Breast epithelium (tissue), 3 donors: ENCODE results near the gene NEURL1B.

Experiments used
- POLR2A ChIP-seq: fragments of 450-650 bp; IDR thresholded peaks from one replicate; pipeline ENCODE4 v1.6.1; 2016; ENCODE audit warnings: antibody characterized with exemption, mild to moderate bottlenecking, moderate library complexity
- POLR2AphosphoS5 ChIP-seq, 3 donors: sonication (generic); formaldehyde crosslinking; IDR thresholded peaks; one replicate each; pipeline ENCODE4 v1.6.1; 2017; ENCODE audit warnings: antibody characterized with exemption in 3 of 3
- TF ChIP-seq, protein P1 (sequence below), 3 donors: fragments of 450-650 bp; IDR thresholded peaks; one replicate each; pipeline ENCODE4 v1.5.1; 2016 to 2017; ENCODE audit warnings: antibody characterized with exemption in 3 of 3, mild to moderate bottlenecking in 3 of 3, moderate library complexity in 3 of 3

DNA sequence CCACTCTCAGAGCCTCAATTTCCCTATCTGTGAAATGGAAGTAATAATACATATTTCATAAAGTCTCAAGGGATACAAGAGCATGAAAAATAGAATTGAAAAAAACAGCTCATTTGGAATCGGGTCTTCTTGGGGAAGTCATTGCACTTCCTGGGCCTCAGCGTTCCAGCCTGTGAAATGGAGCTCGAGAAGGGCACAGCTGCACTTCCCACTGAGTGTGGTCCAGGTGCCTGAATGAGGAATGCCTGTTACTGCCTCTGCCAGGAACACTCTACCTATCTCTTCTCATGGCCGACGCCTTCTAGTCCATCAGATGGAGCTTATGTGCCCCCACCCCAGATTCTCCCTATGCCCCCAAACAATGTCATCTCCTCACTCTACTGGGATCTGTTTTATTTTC is 924 bp upstream of the NEURL1B start:
- TF ChIP-seq, protein P1, sequence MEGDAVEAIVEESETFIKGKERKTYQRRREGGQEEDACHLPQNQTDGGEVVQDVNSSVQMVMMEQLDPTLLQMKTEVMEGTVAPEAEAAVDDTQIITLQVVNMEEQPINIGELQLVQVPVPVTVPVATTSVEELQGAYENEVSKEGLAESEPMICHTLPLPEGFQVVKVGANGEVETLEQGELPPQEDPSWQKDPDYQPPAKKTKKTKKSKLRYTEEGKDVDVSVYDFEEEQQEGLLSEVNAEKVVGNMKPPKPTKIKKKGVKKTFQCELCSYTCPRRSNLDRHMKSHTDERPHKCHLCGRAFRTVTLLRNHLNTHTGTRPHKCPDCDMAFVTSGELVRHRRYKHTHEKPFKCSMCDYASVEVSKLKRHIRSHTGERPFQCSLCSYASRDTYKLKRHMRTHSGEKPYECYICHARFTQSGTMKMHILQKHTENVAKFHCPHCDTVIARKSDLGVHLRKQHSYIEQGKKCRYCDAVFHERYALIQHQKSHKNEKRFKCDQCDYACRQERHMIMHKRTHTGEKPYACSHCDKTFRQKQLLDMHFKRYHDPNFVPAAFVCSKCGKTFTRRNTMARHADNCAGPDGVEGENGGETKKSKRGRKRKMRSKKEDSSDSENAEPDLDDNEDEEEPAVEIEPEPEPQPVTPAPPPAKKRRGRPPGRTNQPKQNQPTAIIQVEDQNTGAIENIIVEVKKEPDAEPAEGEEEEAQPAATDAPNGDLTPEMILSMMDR (IDR thresholded peaks at IDR 0.05), result no peak
- TF ChIP-seq POLR2A (no peak), POLR2AphosphoS5 (IDR thresholded peaks at IDR 0.05) (no peak)
